Measurements from ENCODE around the gene RASA3.
A peak's percentile ranks its signal among the peaks of the same experiment; 100 is the strongest.

RASA3 gene

GRCh38 chr13:114067886-114068651, 64.4 kb downstream of the RASA3 start:
- no peak for DNase-seq (ENCODE audit: low read depth, low spot score)

GRCh38 chr13:114067381-114067885, 65.0 kb downstream of the RASA3 start:
- no peak for DNase-seq (ENCODE audit: low read depth, low spot score)

GRCh38 chr13:114066956-114067355, 65.5 kb downstream of the RASA3 start:
- DNase-seq (ENCODE audit: low read depth, low spot score) = no peak

GRCh38 chr13:114065926-114066774, 66.3 kb downstream of the RASA3 start:
- no peak for DNase-seq (ENCODE audit: low read depth, low spot score)

- DNase-seq (ENCODE audit: low read depth, low spot score) = peak; percentile 98
Measured at GRCh38 chr13:114065141-114065925, 67.1 kb downstream of the RASA3 start.

- DNase-seq (ENCODE audit: low read depth, low spot score) = no peak
Measured at GRCh38 chr13:114064450-114065140, 67.8 kb downstream of the RASA3 start.

- DNase-seq (ENCODE audit: low read depth, low spot score) = no peak
Measured at GRCh38 chr13:114063545-114064449, 68.6 kb downstream of the RASA3 start.

- no peak for DNase-seq (ENCODE audit: low read depth, low spot score)
Measured at GRCh38 chr13:114062754-114063153, 69.7 kb downstream of the RASA3 start.

- DNase-seq (ENCODE audit: low read depth, low spot score) = no peak
Measured at GRCh38 chr13:114062341-114062740, 70.1 kb downstream of the RASA3 start.

- no peak for DNase-seq (ENCODE audit: low read depth, low spot score)
Measured at GRCh38 chr13:114061744-114062143, 70.7 kb downstream of the RASA3 start.

GRCh38 chr13:114061047-114061446, 71.4 kb downstream of the RASA3 start:
- no peak for DNase-seq (ENCODE audit: low read depth, low spot score)

- no peak for DNase-seq (ENCODE audit: low read depth, low spot score)
Measured at GRCh38 chr13:114059946-114060860, 72.2 kb downstream of the RASA3 start.

GRCh38 chr13:114059428-114059827, 73.0 kb downstream of the RASA3 start:
- no peak for DNase-seq (ENCODE audit: low read depth, low spot score)

GRCh38 chr13:114058051-114058867, 74.2 kb downstream of the RASA3 start:
- DNase-seq (ENCODE audit: low read depth, low spot score) = no peak

GRCh38 chr13:114057166-114058050, 75.0 kb downstream of the RASA3 start:
- no peak for DNase-seq (ENCODE audit: low read depth, low spot score)

GRCh38 chr13:114056205-114057013, 76.0 kb downstream of the RASA3 start:
- DNase-seq (ENCODE audit: low read depth, low spot score) = no peak
